GOT3 (cell line): ENCODE results near the gene WNT1.
A peak's percentile ranks its signal among the peaks of the same experiment; 100 is the strongest.

Experiments
- DNase-seq: peaks from one replicate; lab custom pipeline; 2025; ENCODE audit warnings: mixed read lengths; lab: John Stamatoyannopoulos, UW

Gene WNT1

DNA sequence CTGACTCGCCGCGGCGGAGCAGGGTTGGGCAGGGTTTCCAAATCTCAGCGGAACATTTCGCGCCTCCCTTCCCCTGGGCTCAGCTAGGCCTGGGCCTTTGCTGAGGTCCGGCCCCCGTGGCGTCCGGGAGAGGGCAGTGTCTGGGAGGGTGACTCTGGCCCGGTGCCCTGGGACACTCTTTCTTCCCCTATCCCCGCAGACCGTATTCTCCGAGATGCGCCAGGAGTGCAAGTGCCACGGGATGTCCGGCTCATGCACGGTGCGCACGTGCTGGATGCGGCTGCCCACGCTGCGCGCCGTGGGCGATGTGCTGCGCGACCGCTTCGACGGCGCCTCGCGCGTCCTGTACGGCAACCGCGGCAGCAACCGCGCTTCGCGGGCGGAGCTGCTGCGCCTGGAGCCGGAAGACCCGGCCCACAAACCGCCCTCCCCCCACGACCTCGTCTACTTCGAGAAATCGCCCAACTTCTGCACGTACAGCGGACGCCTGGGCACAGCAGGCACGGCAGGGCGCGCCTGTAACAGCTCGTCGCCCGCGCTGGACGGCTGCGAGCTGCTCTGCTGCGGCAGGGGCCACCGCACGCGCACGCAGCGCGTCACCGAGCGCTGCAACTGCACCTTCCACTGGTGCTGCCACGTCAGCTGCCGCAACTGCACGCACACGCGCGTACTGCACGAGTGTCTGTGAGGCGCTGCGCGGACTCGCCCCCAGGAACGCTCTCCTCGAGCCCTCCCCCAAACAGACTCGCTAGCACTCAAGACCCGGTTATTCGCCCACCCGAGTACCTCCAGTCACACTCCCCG is 3.0 kb downstream of the WNT1 start:
- DNase-seq, result no peak

DNA sequence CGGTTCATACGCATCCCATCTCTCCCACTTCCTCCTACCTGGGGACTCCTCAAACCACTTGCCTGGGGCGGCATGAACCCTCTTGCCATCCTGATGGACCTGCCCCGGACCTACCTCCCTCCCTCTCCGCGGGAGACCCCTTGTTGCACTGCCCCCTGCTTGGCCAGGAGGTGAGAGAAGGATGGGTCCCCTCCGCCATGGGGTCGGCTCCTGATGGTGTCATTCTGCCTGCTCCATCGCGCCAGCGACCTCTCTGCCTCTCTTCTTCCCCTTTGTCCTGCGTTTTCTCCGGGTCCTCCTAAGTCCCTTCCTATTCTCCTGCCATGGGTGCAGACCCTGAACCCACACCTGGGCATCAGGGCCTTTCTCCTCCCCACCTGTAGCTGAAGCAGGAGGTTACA is 3.6 kb downstream of the WNT1 start:
- no peak for DNase-seq

DNA sequence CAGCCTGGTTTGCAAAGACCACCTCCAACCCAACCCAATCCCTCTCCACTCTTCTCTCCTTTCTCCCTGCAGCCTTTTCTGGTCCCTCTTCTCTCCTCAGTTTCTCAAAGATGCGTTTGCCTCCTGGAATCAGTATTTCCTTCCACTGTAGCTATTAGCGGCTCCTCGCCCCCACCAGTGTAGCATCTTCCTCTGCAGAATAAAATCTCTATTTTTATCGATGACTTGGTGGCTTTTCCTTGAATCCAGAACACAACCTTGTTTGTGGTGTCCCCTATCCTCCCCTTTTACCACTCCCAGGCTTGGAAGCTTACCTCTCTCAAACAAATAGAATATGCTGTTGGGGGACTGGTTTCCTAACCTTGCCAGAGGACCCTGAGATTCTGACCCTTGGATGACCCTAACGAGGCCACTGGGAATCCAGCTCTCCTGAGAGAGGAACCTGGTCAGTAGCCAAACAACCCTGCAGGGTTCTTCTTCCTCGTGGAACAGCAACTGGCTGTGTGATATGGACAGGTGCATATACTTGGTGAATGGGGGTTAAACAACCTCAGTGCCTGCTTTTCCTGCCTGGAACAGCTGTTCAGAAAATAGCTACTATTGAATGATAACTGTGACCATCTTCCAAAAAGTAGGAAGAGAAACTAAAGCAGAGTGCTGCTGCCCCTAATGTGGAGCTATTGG is 4.4 kb downstream of the WNT1 start:
- DNase-seq, result no peak

DNA sequence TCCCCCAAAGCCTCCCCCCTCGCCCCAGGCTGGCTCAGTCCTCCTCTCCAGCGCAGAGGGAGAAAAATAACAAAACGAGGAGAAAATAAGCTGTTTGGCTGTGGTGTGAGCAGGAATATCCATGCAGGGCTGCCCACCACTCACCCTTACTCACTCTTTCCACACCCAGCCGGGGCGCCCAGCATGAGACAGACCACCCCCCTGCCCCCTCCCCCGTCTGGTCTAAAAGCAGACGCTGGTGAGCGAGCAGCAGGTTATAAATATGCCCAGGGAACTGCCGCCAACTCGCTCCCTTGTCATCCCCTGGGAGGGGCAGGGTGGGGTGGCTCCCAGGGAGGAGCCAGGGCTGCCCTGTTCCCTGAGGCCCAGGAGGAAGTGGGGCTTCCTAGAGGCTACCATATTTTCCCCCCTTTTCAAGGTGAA is 7.4 kb downstream of the WNT1 start:
- DNase-seq, result no peak

DNA sequence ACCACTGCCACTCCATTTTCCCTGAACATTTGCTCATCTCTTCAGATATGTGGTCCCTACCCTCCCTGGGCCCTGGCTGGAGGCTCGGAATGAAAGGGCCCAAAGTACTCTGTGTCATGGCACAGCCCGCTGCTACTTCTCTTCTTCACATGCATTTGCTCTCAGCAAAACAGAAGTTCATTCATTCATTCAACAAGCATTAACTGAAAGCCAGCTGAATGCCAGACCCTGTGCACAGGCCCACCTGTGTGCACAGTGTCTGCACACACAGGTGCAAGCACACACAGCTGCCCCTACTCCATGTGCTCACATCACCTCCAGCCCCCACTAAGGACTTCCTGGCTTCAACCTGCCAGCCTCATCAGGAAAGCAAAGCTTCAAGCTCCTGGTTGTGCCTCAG is 7.8 kb downstream of the WNT1 start:
- no peak for DNase-seq

- no peak for DNase-seq
Measured at GRCh38 chr12:48986720-48987291, 8.7 kb downstream of the WNT1 start.

DNA sequence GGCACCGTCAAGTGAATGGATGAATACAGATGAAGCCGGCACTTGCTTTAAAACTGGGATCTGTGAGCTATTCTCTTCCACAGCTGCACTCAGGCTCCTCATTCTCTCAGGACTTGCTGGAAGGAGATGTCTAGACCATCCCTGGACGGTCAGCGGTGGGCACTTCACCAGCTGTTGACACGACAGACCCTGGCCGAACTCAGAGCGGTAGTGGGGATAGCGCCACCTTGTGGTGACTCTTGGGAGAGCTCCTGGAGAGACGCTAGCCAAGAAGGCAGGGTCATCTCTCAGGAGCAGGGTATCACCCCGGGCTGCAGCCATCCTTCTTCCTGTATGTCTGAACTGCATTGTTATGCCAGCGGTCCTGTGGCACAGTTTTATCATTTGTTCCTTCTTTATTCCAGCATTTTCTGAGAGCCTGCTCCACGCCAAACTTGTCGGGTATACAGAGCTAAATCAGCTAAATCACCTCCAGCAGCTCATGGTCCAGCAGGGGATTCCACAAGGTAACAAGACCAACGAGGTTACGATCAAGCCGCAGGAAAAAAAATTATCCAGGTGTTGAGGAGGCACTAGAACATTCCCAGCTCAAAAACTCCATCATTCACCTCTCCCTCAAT is 10.0 kb downstream of the WNT1 start:
- DNase-seq, result no peak

GRCh38 chr12:48990552-48990951 is 12.4 kb downstream of the WNT1 start:
- no peak for DNase-seq

DNA sequence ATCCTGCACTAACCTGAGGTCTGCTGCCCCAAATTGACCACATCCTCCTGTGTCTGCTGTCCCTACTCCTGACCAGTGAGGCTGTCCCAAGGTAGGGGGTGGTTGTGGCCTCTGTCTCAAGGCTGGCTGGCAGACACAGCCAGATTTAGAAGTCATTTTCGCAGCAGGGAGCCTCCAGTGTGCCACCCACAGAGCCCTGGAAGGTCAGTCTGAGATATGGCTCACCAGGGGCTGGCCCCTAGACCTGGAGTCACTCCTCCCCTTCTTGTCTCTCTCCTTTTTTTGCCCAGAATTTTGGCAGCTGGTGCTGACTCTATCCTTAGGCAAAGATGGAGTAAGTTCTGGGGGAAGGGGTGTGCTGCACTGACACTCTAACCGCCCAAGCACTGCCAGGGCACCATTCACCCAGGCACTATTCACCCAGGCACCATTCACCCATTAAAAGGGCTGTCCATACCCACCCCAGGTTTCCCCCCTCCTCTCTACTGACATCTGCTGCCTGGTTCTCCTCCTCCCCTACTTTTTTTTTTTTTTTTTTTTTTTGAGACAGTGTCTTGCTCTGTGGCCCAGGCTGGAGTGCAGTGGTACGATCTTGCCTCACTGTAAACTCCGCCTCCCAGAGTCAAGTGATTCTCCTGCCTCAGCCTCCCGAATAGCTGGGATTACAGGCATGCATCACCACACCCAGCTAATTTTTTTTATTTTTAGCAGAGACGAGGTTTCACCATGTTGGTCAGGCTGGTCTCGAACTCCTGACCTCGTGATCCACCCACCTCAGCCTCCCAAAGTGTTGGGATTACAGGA is 13.3 kb downstream of the WNT1 start:
- no peak for DNase-seq

GRCh38 chr12:48993787-48994186 is 15.7 kb downstream of the WNT1 start:
- no peak for DNase-seq

DNA sequence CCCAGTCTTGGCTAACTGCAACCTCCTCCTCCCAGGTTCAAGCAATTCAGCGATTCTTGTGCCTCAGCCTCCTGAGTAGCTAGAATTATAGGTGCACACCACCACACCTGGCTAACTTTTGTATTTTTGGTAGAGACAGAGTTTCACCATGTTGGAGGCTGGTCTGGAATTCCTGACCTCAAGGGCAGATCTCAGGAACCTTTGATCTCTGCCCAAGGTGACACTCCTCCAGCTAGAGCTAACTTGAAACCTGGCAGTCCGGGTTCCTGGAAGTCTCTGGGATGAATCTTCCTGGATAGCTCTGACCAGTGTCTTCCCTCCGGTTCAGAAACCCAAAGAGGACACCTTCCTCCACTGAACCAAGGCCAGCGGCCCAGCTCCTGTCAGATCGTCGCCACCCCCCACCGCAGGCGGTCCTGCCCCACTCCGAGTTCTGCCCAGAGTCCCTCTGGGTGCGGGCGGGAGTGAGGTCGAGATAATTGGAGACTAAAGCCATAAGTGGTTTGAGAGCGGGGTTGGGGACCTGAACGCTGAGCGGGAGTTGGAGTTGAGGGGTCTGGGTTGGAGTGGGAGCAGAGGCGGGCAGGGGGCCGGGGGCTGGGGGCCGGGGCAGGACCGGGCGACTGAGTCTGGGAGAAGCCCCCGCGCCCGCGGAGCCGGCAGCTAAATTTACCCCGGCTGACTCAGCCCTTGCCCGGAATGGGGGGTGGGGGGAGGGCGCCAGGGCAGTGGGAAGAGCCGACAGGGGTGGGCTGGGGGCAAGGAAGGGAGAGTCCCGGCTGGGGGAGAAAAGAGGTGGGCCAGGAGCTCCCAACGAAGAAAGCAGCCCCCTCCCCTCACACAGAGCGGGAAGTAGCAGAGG is 16.3 kb downstream of the WNT1 start:
- DNase-seq, result no peak

- DNase-seq, result peak; percentile 61
Measured at GRCh38 chr12:48995086-48995879, 17.2 kb downstream of the WNT1 start.

- no peak for DNase-seq
Measured at GRCh38 chr12:48996794-48997718, 18.9 kb downstream of the WNT1 start.

DNA sequence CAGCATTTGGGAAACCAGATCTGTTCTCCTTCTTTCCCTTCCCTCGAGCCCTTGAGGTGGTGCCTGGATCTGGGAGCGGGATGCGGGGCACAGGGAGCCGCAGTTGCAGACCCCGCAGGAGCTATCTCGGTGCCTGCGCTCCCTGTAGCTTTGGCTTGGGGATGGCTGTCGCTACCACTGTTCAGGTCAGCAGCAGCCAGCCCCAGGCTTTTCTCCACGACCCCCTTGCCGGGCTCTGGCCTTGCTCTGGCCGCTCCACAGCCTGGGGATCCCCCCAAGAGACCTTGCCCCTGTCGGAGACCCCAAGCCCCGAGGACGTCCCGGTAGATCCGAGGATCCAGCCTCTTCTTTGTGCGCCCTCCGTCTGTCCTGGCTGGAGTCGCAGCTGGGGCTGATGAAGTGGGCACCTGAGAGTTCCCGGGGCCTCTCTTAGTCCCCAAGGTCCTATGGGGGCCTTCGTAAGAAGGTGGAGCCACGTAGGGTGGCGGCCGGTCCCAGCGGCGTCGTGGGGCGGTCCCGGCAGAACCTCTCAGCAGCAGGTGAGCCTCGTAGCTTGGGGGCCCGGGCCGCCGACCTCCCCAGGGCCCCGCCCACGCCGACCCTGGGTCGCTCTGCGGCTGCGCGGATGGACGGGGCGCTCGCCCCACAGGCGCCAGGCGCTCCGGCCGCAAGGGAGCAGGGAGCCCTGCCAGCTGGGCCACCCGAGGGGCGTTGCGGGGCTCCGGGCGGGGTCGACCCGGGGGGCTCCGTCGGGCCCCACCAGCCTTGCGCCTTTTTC is 19.8 kb downstream of the WNT1 start:
- no peak for DNase-seq

DNA sequence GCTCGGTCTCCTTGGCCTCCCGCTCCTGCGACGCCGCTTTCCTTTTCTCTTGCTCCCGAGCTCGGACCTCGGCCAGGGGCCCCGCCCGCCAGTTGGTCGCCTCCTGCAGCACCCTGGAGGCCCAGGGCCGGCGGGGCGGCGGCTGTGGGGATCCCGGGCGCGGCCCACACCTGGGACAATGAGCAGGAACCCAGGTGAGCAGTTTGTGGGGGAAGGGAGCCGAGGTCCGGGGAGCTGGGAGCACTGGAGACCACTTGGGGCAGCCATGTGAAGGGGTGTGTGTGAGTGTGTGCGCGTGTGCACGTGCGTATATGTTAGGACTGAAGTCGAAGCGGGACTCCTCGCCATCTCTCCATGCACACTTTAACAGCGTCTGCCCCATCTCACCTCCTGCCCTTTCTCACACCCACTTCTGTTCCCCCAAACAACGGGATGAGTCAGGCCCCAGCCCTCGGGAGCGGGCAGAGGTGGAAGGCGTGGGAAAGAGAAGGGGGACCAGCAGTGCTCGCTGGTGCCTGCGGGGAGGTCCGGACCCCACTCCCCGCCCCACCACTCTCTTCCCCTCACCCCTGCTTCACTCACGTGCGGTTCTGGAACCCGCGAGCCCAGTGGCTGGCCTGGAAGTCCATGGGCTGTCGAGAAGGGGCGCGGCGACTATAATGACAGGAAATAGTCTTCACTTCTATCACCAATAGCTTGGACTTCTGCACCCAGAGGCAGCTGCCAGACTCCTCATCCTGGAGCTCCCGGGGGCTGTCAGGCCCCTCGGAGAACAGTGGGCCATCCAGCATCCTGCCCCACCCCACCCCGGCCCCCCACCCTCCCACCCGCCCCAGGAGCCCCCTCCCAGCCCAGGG is 20.6 kb downstream of the WNT1 start:
- DNase-seq, result no peak

DNA sequence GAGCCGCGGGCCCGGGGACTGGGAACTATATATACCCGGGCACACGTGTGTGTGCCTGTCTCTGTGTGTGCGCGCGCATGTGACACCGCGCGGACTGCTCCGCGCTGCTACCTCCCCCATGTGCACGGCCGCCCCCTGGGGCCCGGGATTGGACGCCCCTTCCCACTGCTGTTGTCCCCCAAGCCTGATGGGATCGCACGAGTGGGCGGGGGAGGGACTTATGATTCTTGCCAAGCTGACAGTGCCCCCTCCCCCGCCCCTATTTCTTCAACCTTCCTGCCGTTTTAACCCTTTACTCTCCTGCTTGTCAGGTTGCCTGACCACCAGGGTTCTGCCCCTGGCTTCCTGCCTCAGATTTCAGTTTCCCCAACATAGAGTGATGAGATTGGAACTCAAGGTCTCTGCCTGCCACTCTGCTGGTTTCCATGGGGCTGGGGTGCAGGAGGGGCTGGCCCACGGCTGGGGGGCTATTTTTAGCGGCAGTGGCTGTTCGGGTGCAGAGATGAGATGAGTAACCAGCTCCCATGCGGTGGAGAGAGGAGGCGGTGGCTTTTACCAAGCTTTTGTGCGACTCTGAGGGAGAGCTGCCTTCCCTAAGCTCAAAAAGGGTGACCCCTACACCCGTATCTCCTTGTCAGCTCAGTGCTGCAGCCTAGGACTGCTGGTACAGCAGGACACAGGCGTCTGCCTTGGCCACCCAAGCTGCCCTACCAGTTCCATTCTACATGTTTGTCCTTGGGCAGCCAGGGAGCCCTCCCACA is 21.4 kb downstream of the WNT1 start, which contains the start of gene DDN:
DDN (minus strand) TSS at position 5 of the 761 bp plus-strand sequence. CDS start 88 bp downstream, outside the sequence.
- no peak for DNase-seq
